HG03354 (cell line): ENCODE measurements around the gene LAMA2.

ENCODE experiments used
- ATAC-seq: cut with Tn5 transposase; IDR thresholded peaks from one replicate; pipeline ENCODE4 v1.9.1; 2021; ENCODE audit warnings: mild to moderate bottlenecking; ENCODE audit not compliant: unreplicated experiment, poor library complexity, severe bottlenecking

LAMA2 gene

GRCh38 chr6:129324345-129324744 is 441.4 kb downstream of the LAMA2 start:
- ATAC-seq: no peak

- ATAC-seq: no peak
Observed at GRCh38 chr6:129329678-129330077, 446.7 kb downstream of the LAMA2 start.

GRCh38 chr6:129331450-129332138 is 448.7 kb downstream of the LAMA2 start:
- no peak for ATAC-seq

GRCh38 chr6:129335792-129336191 is 452.9 kb downstream of the LAMA2 start:
- ATAC-seq: no peak

GRCh38 chr6:129338683-129339082 is 455.7 kb downstream of the LAMA2 start:
- no peak for ATAC-seq

GRCh38 chr6:129340983-129341382 is 458.0 kb downstream of the LAMA2 start:
- ATAC-seq: no peak

GRCh38 chr6:129342243-129342642 is 459.3 kb downstream of the LAMA2 start:
- no peak for ATAC-seq

- ATAC-seq: no peak
Observed at GRCh38 chr6:129342796-129343195, 459.9 kb downstream of the LAMA2 start.

GRCh38 chr6:129344379-129344778 is 461.4 kb downstream of the LAMA2 start:
- no peak for ATAC-seq

GRCh38 chr6:129345890-129346289 is 463.0 kb downstream of the LAMA2 start:
- no peak for ATAC-seq

- no peak for ATAC-seq
Observed at GRCh38 chr6:129346964-129347363, 464.0 kb downstream of the LAMA2 start.

GRCh38 chr6:129350278-129350677 is 467.3 kb downstream of the LAMA2 start:
- no peak for ATAC-seq

GRCh38 chr6:129351807-129352206 is 468.9 kb downstream of the LAMA2 start:
- no peak for ATAC-seq

GRCh38 chr6:129353067-129353466 is 470.1 kb downstream of the LAMA2 start:
- no peak for ATAC-seq

- no peak for ATAC-seq
Observed at GRCh38 chr6:129356129-129356528, 473.2 kb downstream of the LAMA2 start.

GRCh38 chr6:129359811-129360681 is 477.1 kb downstream of the LAMA2 start:
- no peak for ATAC-seq

GRCh38 chr6:129360682-129360955 is 477.7 kb downstream of the LAMA2 start:
- no peak for ATAC-seq

GRCh38 chr6:129364037-129364436 is 481.1 kb downstream of the LAMA2 start:
- no peak for ATAC-seq

- no peak for ATAC-seq
Observed at GRCh38 chr6:129364767-129365166, 481.8 kb downstream of the LAMA2 start.

GRCh38 chr6:129368076-129368475 is 485.1 kb downstream of the LAMA2 start:
- no peak for ATAC-seq

- ATAC-seq: no peak
Observed at GRCh38 chr6:129368970-129369369, 486.0 kb downstream of the LAMA2 start.
